Prostate gland (tissue), 2 donors: ENCODE data around the gene AKT3.

Experiments
- POLR2AphosphoS5 ChIP-seq: sonication (generic); formaldehyde crosslinking; IDR thresholded peaks from one replicate; pipeline ENCODE4 v1.6.1; 2017; ENCODE audit warnings: antibody characterized with exemption
- TF ChIP-seq, protein P1 (sequence below), 4 experiments: fragments of 200-600 bp in 2 of 4; fragments of 450-650 bp in 2 of 4; sonication (generic) in 2 of 4; IDR thresholded peaks; 1 replicate in 3 of 4; 2 replicates in 1 of 4; pipeline ENCODE4 v1.5.1; 2016 to 2019; ENCODE audit warnings: antibody characterized with exemption in 4 of 4, mild to moderate bottlenecking in 2 of 4, moderate library complexity in 2 of 4

- TF ChIP-seq, protein P1, sequence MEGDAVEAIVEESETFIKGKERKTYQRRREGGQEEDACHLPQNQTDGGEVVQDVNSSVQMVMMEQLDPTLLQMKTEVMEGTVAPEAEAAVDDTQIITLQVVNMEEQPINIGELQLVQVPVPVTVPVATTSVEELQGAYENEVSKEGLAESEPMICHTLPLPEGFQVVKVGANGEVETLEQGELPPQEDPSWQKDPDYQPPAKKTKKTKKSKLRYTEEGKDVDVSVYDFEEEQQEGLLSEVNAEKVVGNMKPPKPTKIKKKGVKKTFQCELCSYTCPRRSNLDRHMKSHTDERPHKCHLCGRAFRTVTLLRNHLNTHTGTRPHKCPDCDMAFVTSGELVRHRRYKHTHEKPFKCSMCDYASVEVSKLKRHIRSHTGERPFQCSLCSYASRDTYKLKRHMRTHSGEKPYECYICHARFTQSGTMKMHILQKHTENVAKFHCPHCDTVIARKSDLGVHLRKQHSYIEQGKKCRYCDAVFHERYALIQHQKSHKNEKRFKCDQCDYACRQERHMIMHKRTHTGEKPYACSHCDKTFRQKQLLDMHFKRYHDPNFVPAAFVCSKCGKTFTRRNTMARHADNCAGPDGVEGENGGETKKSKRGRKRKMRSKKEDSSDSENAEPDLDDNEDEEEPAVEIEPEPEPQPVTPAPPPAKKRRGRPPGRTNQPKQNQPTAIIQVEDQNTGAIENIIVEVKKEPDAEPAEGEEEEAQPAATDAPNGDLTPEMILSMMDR (IDR thresholded peaks at IDR 0.05), result no peak
- TF ChIP-seq POLR2AphosphoS5, result no peak
Measured at GRCh38 chr1:243763806-243764205, 86.2 kb downstream of the AKT3 start.
